SK-N-SH treated with all-trans-retinoic acid at 6 μM for 48 hours (cell line): ENCODE data around the gene RBKS.

Source experiments
- ARNTL ChIP-seq: fragments of 450-650 bp; formaldehyde crosslinking; IDR thresholded peaks from 2 replicates; pipeline ENCODE4 v1.5.0; 2020; ENCODE audit warnings: low read depth, mild to moderate bottlenecking, moderate library complexity, borderline replicate concordance
- GLIS3 ChIP-seq: fragments of 250-450 bp; sonication (Bioruptor Pico); IDR thresholded peaks from 2 replicates; pipeline ENCODE4 v1.5.0; 2020; ENCODE audit warnings: mild to moderate bottlenecking, moderate library complexity
- SNAI2 ChIP-seq: fragments of 250-450 bp; sonication (Bioruptor Pico); IDR thresholded peaks from 2 replicates; pipeline ENCODE4 v1.5.0; 2020; ENCODE audit warnings: mild to moderate bottlenecking, moderate library complexity
- ZC3H10 ChIP-seq: fragments of 250-450 bp; sonication (Bioruptor Pico); IDR thresholded peaks from 2 replicates; pipeline ENCODE4 v1.5.1; 2021; ENCODE audit warnings: mild to moderate bottlenecking, moderate library complexity
- ZFP3 ChIP-seq: fragments of 250-450 bp; sonication (Bioruptor Pico); IDR thresholded peaks from 2 replicates; pipeline ENCODE4 v1.5.0; 2020; ENCODE audit warnings: mild to moderate bottlenecking, moderate library complexity
- TF ChIP-seq, protein P1 (sequence below): fragments of 250-450 bp; sonication (Bioruptor Pico); IDR thresholded peaks from 2 replicates; pipeline ENCODE4 v1.5.1; 2020; ENCODE audit warnings: low read depth, mild to moderate bottlenecking, moderate library complexity
- TF ChIP-seq, protein P2 (sequence below): fragments of 250-450 bp; sonication (Bioruptor Pico); IDR thresholded peaks from 2 replicates; pipeline ENCODE4 v1.8.0; 2020; ENCODE audit warnings: mild to moderate bottlenecking, moderate library complexity, borderline replicate concordance

GRCh38 chr2:27830656-27831055 is 59.5 kb downstream of the RBKS start:
- TF ChIP-seq, protein P1, sequence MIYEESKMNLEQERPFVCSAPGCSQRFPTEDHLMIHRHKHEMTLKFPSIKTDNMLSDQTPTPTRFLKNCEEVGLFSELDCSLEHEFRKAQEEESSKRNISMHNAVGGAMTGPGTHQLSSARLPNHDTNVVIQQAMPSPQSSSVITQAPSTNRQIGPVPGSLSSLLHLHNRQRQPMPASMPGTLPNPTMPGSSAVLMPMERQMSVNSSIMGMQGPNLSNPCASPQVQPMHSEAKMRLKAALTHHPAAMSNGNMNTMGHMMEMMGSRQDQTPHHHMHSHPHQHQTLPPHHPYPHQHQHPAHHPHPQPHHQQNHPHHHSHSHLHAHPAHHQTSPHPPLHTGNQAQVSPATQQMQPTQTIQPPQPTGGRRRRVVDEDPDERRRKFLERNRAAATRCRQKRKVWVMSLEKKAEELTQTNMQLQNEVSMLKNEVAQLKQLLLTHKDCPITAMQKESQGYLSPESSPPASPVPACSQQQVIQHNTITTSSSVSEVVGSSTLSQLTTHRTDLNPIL (CRISPR knock-in tag), result no peak
- TF ChIP-seq SNAI2 (CRISPR knock-in tag) (no peak), ZFP3 (no peak), ZC3H10 (CRISPR knock-in tag) (no peak), GLIS3 (CRISPR knock-in tag) (no peak), ARNTL (CRISPR knock-in tag) (no peak)
- TF ChIP-seq, protein P2, sequence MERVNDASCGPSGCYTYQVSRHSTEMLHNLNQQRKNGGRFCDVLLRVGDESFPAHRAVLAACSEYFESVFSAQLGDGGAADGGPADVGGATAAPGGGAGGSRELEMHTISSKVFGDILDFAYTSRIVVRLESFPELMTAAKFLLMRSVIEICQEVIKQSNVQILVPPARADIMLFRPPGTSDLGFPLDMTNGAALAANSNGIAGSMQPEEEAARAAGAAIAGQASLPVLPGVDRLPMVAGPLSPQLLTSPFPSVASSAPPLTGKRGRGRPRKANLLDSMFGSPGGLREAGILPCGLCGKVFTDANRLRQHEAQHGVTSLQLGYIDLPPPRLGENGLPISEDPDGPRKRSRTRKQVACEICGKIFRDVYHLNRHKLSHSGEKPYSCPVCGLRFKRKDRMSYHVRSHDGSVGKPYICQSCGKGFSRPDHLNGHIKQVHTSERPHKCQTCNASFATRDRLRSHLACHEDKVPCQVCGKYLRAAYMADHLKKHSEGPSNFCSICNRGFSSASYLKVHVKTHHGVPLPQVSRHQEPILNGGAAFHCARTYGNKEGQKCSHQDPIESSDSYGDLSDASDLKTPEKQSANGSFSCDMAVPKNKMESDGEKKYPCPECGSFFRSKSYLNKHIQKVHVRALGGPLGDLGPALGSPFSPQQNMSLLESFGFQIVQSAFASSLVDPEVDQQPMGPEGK (CRISPR knock-in tag), result no peak
